HCT116 (cell line): ENCODE measurements around the gene SBK2. TPM values are rescaled to one million over a fixed set of nuclear protein-coding genes. Genes with fewer than 3 reads are reported as not detected.

Experiments
- ATAC-seq: fragments of 200-7000 bp; cut with Tn5 transposase; 2 replicates; pipeline ENCODE4 v1.9.1; 2020; ENCODE audit warnings: mild to moderate bottlenecking, moderate library complexity
- BruUV-seq: library from RNA; stranded (reverse); fragments of 400-500 nt; replicated peaks from 2 replicates; lab custom pipeline; 2021; lab: Mats Ljungman, UMichigan
- CTCF ChIA-PET: fragments of 300-600 bp; sonication (Branson Sonifier 250); formaldehyde crosslinking; loops from one replicate; lab custom pipeline; 2021; ENCODE audit warnings: antibody characterized with exemption; lab: Charles Lee
- POLR2A ChIA-PET: fragments of 300-600, 350-600 bp; sonication (Branson Sonifier 250); formaldehyde crosslinking; loops from one replicate; lab custom pipeline; 2021; ENCODE audit warnings: antibody characterized with exemption; lab: Charles Lee
- RAD21 ChIA-PET, 2 experiments: fragments of 300-600 bp; sonication (Branson Sonifier 250); formaldehyde crosslinking; loops; one replicate each; lab custom pipeline; 2023; ENCODE audit warnings: low total read pairs in 2 of 2; ENCODE audit not compliant: uncharacterized antibody in 2 of 2, unreplicated experiment in 2 of 2, low non-redundant PET in 1 of 2; lab: Charles Lee
- DNase-seq: peaks from one replicate; pipeline ENCODE4 v3.0.0-alpha.2; 2010; ENCODE audit warnings: low read depth, low spot score
- H2AFZ ChIP-seq: fragments of 200-600 bp; shearing (Covaris generic), sonication (generic); 2 replicates; pipeline ENCODE4 v1.6.1; 2017; ENCODE audit warnings: low read depth, mixed run types, mixed read lengths, antibody characterized with exemption, low read length; ENCODE audit not compliant: poor library complexity, severe bottlenecking
- H3K27ac ChIP-seq: 2 replicates; pipeline ENCODE4 v1.5.1; 2012; ENCODE audit warnings: low read depth, low read length
- H3K27me3 ChIP-seq: fragments of 200-600 bp; sonication (generic); 2 replicates; pipeline ENCODE4 v1.6.1; 2016; ENCODE audit warnings: mixed run types, low read length, mixed read lengths; ENCODE audit not compliant: insufficient read depth
- H3K36me3 ChIP-seq, 2 experiments: fragments of 200-500 bp in 1 of 2; fragments of 200-600 bp in 1 of 2; sonication (Bioruptor generic) in 1 of 2; sonication (generic) in 1 of 2; 2 replicates each; pipeline versions ENCODE4 v1.5.1 to v1.6.1; 2014 to 2016; ENCODE audit warnings: low read length in 2 of 2, inconsistent platforms in 1 of 2, mixed read lengths in 1 of 2, mixed run types in 1 of 2; ENCODE audit not compliant: insufficient read depth in 2 of 2, control insufficient read depth in 1 of 2
- H3K4me1 ChIP-seq, 2 experiments: fragments of 200-600 bp in 1 of 2; sonication (generic) in 1 of 2; 2 replicates each; pipeline versions ENCODE4 v1.5.1 to v1.6.1; 2012 to 2017; ENCODE audit warnings: low read length in 2 of 2, inconsistent platforms in 1 of 2, mild to moderate bottlenecking in 1 of 2, mixed read lengths in 1 of 2, mixed run types in 1 of 2, moderate library complexity in 1 of 2; ENCODE audit not compliant: insufficient read depth in 2 of 2, control insufficient read depth in 1 of 2
- H3K4me2 ChIP-seq: fragments of 200-600 bp; sonication (generic); 2 replicates; pipeline ENCODE4 v1.6.1; 2017; ENCODE audit warnings: mixed run types, low read length, mixed read lengths
- H3K4me3 ChIP-seq, 2 experiments: fragments of 200-600 bp in 1 of 2; sonication (generic) in 1 of 2; replicated peaks in 1 of 2; 2 replicates each; pipeline ENCODE4 v1.5.1; 2011 to 2016; ENCODE audit warnings: low read length in 2 of 2, control low read depth in 1 of 2, low read depth in 1 of 2, mild to moderate bottlenecking in 1 of 2, mixed read lengths in 1 of 2, mixed run types in 1 of 2
- H3K79me2 ChIP-seq: fragments of 200-600 bp; sonication (generic); 2 replicates; pipeline ENCODE4 v1.6.1; 2017; ENCODE audit warnings: mild to moderate bottlenecking, mixed run types, low read length, moderate library complexity, mixed read lengths; ENCODE audit not compliant: insufficient read depth
- H3K9ac ChIP-seq: fragments of 200-600 bp; sonication (generic); 2 replicates; pipeline ENCODE4 v1.6.1; 2016; ENCODE audit warnings: low read length, mixed read lengths
- H3K9me2 ChIP-seq: fragments of 200-600 bp; sonication (generic), shearing (Covaris generic); 2 replicates; pipeline ENCODE4 v1.6.1; 2017; ENCODE audit warnings: mixed run types, mild to moderate bottlenecking, moderate library complexity; ENCODE audit not compliant: insufficient read depth
- H3K9me3 ChIP-seq, 2 experiments: fragments of 200-500 bp in 1 of 2; fragments of 200-600 bp in 1 of 2; sonication (Bioruptor generic) in 1 of 2; sonication (generic) in 1 of 2; 2 replicates each; pipeline ENCODE4 v1.6.1; 2014 to 2017; ENCODE audit warnings: low read length in 2 of 2, mixed read lengths in 2 of 2, inconsistent platforms in 1 of 2, low read depth in 1 of 2, mild to moderate bottlenecking in 1 of 2, mixed run types in 1 of 2, moderate library complexity in 1 of 2; ENCODE audit not compliant: control insufficient read depth in 1 of 2, insufficient read depth in 1 of 2
- H4K20me1 ChIP-seq: fragments of 200-600 bp; sonication (generic), shearing (Covaris generic); 2 replicates; pipeline ENCODE4 v1.6.1; 2017; ENCODE audit warnings: mixed run types, mild to moderate bottlenecking, moderate library complexity; ENCODE audit not compliant: insufficient read depth
- CBX3 ChIP-seq: IDR thresholded peaks from 2 replicates; pipeline ENCODE4 v1.6.1; 2012; ENCODE audit warnings: low read depth
- CEBPB ChIP-seq: IDR thresholded peaks from 2 replicates; pipeline ENCODE4 v1.6.1; 2012; ENCODE audit warnings: low read depth
- EGR1 ChIP-seq: IDR thresholded peaks from 2 replicates; pipeline ENCODE4 v1.6.1; 2012; ENCODE audit warnings: low read depth
- ELF1 ChIP-seq: IDR thresholded peaks from 2 replicates; pipeline ENCODE4 v1.6.1; 2012; ENCODE audit warnings: low read depth, borderline replicate concordance
- EZH2 ChIP-seq: fragments of 200-600 bp; sonication (generic); IDR thresholded peaks from 2 replicates; pipeline ENCODE4 v1.6.1; 2017; ENCODE audit warnings: antibody characterized with exemption, mixed run types
- FOSL1 ChIP-seq: IDR thresholded peaks from 2 replicates; pipeline ENCODE4 v1.6.1; 2012; ENCODE audit warnings: low read depth
- JUND ChIP-seq: IDR thresholded peaks from 2 replicates; pipeline ENCODE4 v1.6.1; 2012
- POLR2AphosphoS5 ChIP-seq: IDR thresholded peaks from 2 replicates; pipeline ENCODE4 v1.6.1; 2011; ENCODE audit warnings: mild to moderate bottlenecking, low read depth, low read length, moderate library complexity
- RAD21 ChIP-seq: IDR thresholded peaks from 2 replicates; pipeline ENCODE4 v1.6.1; 2012; ENCODE audit warnings: low read depth, mild to moderate bottlenecking
- SIN3A ChIP-seq: IDR thresholded peaks from 2 replicates; pipeline ENCODE4 v1.6.1; 2012; ENCODE audit warnings: low read depth
- SP1 ChIP-seq: IDR thresholded peaks from 2 replicates; pipeline ENCODE4 v1.6.1; 2012; ENCODE audit warnings: low read depth
- SRF ChIP-seq: IDR thresholded peaks from 2 replicates; pipeline ENCODE4 v1.6.1; 2012; ENCODE audit warnings: low read depth
- TCF7L2 ChIP-seq: IDR thresholded peaks from 2 replicates; pipeline ENCODE4 v1.7.0; 2011; ENCODE audit warnings: borderline replicate concordance, inconsistent platforms; ENCODE audit not compliant: insufficient read depth, insufficient read length; ENCODE audit errors: extremely low read depth
- YY1 ChIP-seq: IDR thresholded peaks from 2 replicates; pipeline ENCODE4 v1.6.1; 2011; ENCODE audit warnings: low read length, low read depth, moderate library complexity, mild to moderate bottlenecking; ENCODE audit not compliant: insufficient replicate concordance; ENCODE audit errors: extremely low read depth
- ZFX ChIP-seq: fragments of 450-650 bp; IDR thresholded peaks from 2 replicates; pipeline ENCODE4 v1.6.1; 2017
- ZNF274 ChIP-seq: fragments of 200-500 bp; sonication (Bioruptor generic); IDR thresholded peaks from 2 replicates; pipeline ENCODE4 v1.6.1; 2014; ENCODE audit warnings: mild to moderate bottlenecking, low read depth, low read length, inconsistent platforms
- intact Hi-C: fragments of 100-400 bp; cut with micrococcal nuclease; formaldehyde crosslinking; loops from 2 replicates; pipeline ENCODE4 v1.10.0; 2022
- total RNA-seq: library from RNA; stranded (reverse); gene quantifications from one replicate; pipeline ENCODE4 v1.2.1, GENCODE V29; 2021; ENCODE audit not compliant: unreplicated experiment
- TF ChIP-seq, protein P1 (sequence below), 3 experiments: fragments of 200-600 bp in 1 of 3; sonication (generic) in 1 of 3; IDR thresholded peaks in 2 of 3; conservative IDR thresholded peaks in 1 of 3; 2 replicates each; pipeline ENCODE4 v1.5.1; 2012 to 2017; ENCODE audit warnings: low read depth in 2 of 3, low read length in 2 of 3, antibody characterized with exemption in 1 of 3, borderline replicate concordance in 1 of 3, control low read depth in 1 of 3, mild to moderate bottlenecking in 1 of 3, mixed read lengths in 1 of 3, mixed run types in 1 of 3, moderate library complexity in 1 of 3; ENCODE audit not compliant: insufficient read depth in 1 of 3
- TF ChIP-seq, protein P2 (sequence below): IDR thresholded peaks from 2 replicates; pipeline ENCODE4 v1.6.1; 2012
- TF ChIP-seq, protein P3 (sequence below): IDR thresholded peaks from 2 replicates; pipeline ENCODE4 v1.6.1; 2011; ENCODE audit warnings: mild to moderate bottlenecking, low read length, moderate library complexity; ENCODE audit not compliant: insufficient replicate concordance; ENCODE audit errors: extremely low read depth
- TF ChIP-seq, protein P4 (sequence below): IDR thresholded peaks from 2 replicates; pipeline ENCODE4 v1.6.1; 2012; ENCODE audit warnings: low read depth

Gene SBK2
- total RNA-seq, 1 experiment from 2014 or later = 0.30 TPM

- TF ChIP-seq ZNF274 (no peak), ZFX (no peak), YY1 (no peak), SRF (no peak), RAD21 (no peak), ELF1 (no peak), EGR1 (no peak), JUND (no peak), POLR2AphosphoS5 (no peak), SP1 (no peak), CEBPB (no peak), EZH2 (no peak), SIN3A (no peak), CBX3 (no peak), FOSL1 (no peak), TCF7L2 (no peak)
- TF ChIP-seq, protein P1, sequence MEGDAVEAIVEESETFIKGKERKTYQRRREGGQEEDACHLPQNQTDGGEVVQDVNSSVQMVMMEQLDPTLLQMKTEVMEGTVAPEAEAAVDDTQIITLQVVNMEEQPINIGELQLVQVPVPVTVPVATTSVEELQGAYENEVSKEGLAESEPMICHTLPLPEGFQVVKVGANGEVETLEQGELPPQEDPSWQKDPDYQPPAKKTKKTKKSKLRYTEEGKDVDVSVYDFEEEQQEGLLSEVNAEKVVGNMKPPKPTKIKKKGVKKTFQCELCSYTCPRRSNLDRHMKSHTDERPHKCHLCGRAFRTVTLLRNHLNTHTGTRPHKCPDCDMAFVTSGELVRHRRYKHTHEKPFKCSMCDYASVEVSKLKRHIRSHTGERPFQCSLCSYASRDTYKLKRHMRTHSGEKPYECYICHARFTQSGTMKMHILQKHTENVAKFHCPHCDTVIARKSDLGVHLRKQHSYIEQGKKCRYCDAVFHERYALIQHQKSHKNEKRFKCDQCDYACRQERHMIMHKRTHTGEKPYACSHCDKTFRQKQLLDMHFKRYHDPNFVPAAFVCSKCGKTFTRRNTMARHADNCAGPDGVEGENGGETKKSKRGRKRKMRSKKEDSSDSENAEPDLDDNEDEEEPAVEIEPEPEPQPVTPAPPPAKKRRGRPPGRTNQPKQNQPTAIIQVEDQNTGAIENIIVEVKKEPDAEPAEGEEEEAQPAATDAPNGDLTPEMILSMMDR (IDR thresholded peaks at IDR 0.05 in 2 of 3, conservative IDR thresholded peaks at IDR 0.05 in 1 of 3; ENCODE audit: borderline replicate concordance in 1 of 3, insufficient read depth in 1 of 3, low read depth in 2 of 3, low read length in 2 of 3) = no peak
- TF ChIP-seq, protein P2, sequence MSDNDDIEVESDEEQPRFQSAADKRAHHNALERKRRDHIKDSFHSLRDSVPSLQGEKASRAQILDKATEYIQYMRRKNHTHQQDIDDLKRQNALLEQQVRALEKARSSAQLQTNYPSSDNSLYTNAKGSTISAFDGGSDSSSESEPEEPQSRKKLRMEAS = no peak
- TF ChIP-seq, protein P3, sequence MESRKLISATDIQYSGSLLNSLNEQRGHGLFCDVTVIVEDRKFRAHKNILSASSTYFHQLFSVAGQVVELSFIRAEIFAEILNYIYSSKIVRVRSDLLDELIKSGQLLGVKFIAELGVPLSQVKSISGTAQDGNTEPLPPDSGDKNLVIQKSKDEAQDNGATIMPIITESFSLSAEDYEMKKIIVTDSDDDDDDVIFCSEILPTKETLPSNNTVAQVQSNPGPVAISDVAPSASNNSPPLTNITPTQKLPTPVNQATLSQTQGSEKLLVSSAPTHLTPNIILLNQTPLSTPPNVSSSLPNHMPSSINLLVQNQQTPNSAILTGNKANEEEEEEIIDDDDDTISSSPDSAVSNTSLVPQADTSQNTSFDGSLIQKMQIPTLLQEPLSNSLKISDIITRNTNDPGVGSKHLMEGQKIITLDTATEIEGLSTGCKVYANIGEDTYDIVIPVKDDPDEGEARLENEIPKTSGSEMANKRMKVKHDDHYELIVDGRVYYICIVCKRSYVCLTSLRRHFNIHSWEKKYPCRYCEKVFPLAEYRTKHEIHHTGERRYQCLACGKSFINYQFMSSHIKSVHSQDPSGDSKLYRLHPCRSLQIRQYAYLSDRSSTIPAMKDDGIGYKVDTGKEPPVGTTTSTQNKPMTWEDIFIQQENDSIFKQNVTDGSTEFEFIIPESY = no peak
- TF ChIP-seq, protein P4, sequence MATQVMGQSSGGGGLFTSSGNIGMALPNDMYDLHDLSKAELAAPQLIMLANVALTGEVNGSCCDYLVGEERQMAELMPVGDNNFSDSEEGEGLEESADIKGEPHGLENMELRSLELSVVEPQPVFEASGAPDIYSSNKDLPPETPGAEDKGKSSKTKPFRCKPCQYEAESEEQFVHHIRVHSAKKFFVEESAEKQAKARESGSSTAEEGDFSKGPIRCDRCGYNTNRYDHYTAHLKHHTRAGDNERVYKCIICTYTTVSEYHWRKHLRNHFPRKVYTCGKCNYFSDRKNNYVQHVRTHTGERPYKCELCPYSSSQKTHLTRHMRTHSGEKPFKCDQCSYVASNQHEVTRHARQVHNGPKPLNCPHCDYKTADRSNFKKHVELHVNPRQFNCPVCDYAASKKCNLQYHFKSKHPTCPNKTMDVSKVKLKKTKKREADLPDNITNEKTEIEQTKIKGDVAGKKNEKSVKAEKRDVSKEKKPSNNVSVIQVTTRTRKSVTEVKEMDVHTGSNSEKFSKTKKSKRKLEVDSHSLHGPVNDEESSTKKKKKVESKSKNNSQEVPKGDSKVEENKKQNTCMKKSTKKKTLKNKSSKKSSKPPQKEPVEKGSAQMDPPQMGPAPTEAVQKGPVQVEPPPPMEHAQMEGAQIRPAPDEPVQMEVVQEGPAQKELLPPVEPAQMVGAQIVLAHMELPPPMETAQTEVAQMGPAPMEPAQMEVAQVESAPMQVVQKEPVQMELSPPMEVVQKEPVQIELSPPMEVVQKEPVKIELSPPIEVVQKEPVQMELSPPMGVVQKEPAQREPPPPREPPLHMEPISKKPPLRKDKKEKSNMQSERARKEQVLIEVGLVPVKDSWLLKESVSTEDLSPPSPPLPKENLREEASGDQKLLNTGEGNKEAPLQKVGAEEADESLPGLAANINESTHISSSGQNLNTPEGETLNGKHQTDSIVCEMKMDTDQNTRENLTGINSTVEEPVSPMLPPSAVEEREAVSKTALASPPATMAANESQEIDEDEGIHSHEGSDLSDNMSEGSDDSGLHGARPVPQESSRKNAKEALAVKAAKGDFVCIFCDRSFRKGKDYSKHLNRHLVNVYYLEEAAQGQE = no peak
- TF ChIP-seq, all 23 proteins: peak for 0
- ChIA-PET CTCF (no interaction called here), RAD21 (no interaction called here), POLR2A (no interaction called here)
- no peaks in the 10 kb centered on the region for H3K36me3 ChIP-seq
- ATAC-seq (no peak), DNase-seq (no peak)
- H3K4me1 ChIP-seq = no peaks in the 10 kb centered on the region; a peak in 1 of 4 replicates
- no peaks in the 10 kb centered on the region for H3K9me3 ChIP-seq
- H3K9me2 ChIP-seq = no peaks in the 10 kb centered on the region
- H3K4me3 ChIP-seq = no peak overlapping the region
- no peak overlapping the region for H2AFZ ChIP-seq
- H3K4me2 ChIP-seq = no peak overlapping the region
- no peaks in the 10 kb centered on the region for H4K20me1 ChIP-seq
- no peak overlapping the region for H3K9ac ChIP-seq
- H3K27ac ChIP-seq = no peak overlapping the region
- intact Hi-C loops = no loop called here
- no TSS peak for BruUV-seq
- H3K79me2 ChIP-seq = no peaks in the 10 kb centered on the region
- no peaks in the 10 kb centered on the region for H3K27me3 ChIP-seq
Observed at GRCh38 chr19:55538132-55538531, 1.2 kb upstream of the SBK2 start.
